CD4-positive, alpha-beta T cell treated with Interleukin-12 subunit alpha and Interleukin-12 subunit beta, for 1 hour (primary cell): ENCODE measurements around the gene ZNF728.
"Not testable (repeated sequence)": the region's sequence is repeated elsewhere in the genome, so short reads cannot be mapped to it uniquely, and the experiment has no call there.

Experiments
- DNase-seq: peaks from one replicate; pipeline ENCODE4 v3.0.0-alpha.2; 2020

Gene ZNF728

GRCh38 chr19:23002690-23003422, at the start of gene ZNF728:
ZNF728 (minus strand) TSS chr19:23003176; CDS start chr19:23003030, 146 bp downstream.
- no peak for DNase-seq

GRCh38 chr19:23052349-23052748, 49.4 kb upstream of the ZNF728 start:
- no peak for DNase-seq

GRCh38 chr19:23049256-23049655, 46.3 kb upstream of the ZNF728 start:
- no peak for DNase-seq

- no peak for DNase-seq
Observed at GRCh38 chr19:23046743-23047142, 43.8 kb upstream of the ZNF728 start.

- DNase-seq, result no peak
Observed at GRCh38 chr19:23033721-23034120, 30.7 kb upstream of the ZNF728 start.

GRCh38 chr19:23015660-23016059, 12.7 kb upstream of the ZNF728 start:
- DNase-seq, result no peak

- not testable (repeated sequence) for DNase-seq
Observed at GRCh38 chr19:22994957-22995356, 8.0 kb downstream of the ZNF728 start.

GRCh38 chr19:22976248-22976647, 26.7 kb downstream of the ZNF728 start:
- no peak for DNase-seq

GRCh38 chr19:22975546-22976136, 27.3 kb downstream of the ZNF728 start:
- DNase-seq, result not testable (repeated sequence)

- DNase-seq, result no peak
Observed at GRCh38 chr19:22945560-22945959, 57.4 kb downstream of the ZNF728 start.

GRCh38 chr19:22935151-22935550, 67.8 kb downstream of the ZNF728 start:
- DNase-seq, result no peak

- DNase-seq, result not testable (repeated sequence)
Observed at GRCh38 chr19:22927576-22927975, 75.4 kb downstream of the ZNF728 start.

- not testable (repeated sequence) for DNase-seq
Observed at GRCh38 chr19:22925181-22925580, 77.8 kb downstream of the ZNF728 start.
